HCT116 (cell line): ENCODE measurements around the gene FARSA.
A peak's percentile ranks its signal among the peaks of the same experiment; 100 is the strongest.

ENCODE experiments used
- EZH2 ChIP-seq: fragments of 200-600 bp; sonication (generic); IDR thresholded peaks from 2 replicates; pipeline ENCODE4 v1.6.1; 2017; ENCODE audit warnings: antibody characterized with exemption, mixed run types
- EZH2phosphoT487 ChIP-seq: fragments of 200-600 bp; IDR thresholded peaks from 2 replicates; pipeline ENCODE4 v1.6.1; 2018; ENCODE audit warnings: antibody characterized with exemption, borderline replicate concordance
- JUND ChIP-seq: IDR thresholded peaks from 2 replicates; pipeline ENCODE4 v1.6.1; 2012
- POLR2A ChIP-seq: IDR thresholded peaks from 2 replicates; pipeline ENCODE4 v1.7.0; 2011; ENCODE audit warnings: borderline replicate concordance; ENCODE audit not compliant: insufficient read depth, insufficient read length; ENCODE audit errors: extremely low read depth
- POLR2AphosphoS5 ChIP-seq: IDR thresholded peaks from 2 replicates; pipeline ENCODE4 v1.6.1; 2011; ENCODE audit warnings: mild to moderate bottlenecking, low read depth, low read length, moderate library complexity
- RAD21 ChIP-seq: IDR thresholded peaks from 2 replicates; pipeline ENCODE4 v1.6.1; 2012; ENCODE audit warnings: low read depth, mild to moderate bottlenecking
- SIN3A ChIP-seq: IDR thresholded peaks from 2 replicates; pipeline ENCODE4 v1.6.1; 2012; ENCODE audit warnings: low read depth
- SP1 ChIP-seq: IDR thresholded peaks from 2 replicates; pipeline ENCODE4 v1.6.1; 2012; ENCODE audit warnings: low read depth
- TF ChIP-seq, protein P1 (sequence below), 3 experiments: fragments of 200-600 bp in 1 of 3; sonication (generic) in 1 of 3; IDR thresholded peaks in 2 of 3; conservative IDR thresholded peaks in 1 of 3; 2 replicates each; pipeline ENCODE4 v1.5.1; 2012 to 2017; ENCODE audit warnings: low read depth in 2 of 3, low read length in 2 of 3, antibody characterized with exemption in 1 of 3, borderline replicate concordance in 1 of 3, control low read depth in 1 of 3, mild to moderate bottlenecking in 1 of 3, mixed read lengths in 1 of 3, mixed run types in 1 of 3, moderate library complexity in 1 of 3; ENCODE audit not compliant: insufficient read depth in 1 of 3
- TF ChIP-seq, protein P2 (sequence below): IDR thresholded peaks from 2 replicates; pipeline ENCODE4 v1.6.1; 2012; ENCODE audit warnings: low read depth
- TF ChIP-seq, protein P3 (sequence below): IDR thresholded peaks from 2 replicates; pipeline ENCODE4 v1.6.1; 2012

DNA sequence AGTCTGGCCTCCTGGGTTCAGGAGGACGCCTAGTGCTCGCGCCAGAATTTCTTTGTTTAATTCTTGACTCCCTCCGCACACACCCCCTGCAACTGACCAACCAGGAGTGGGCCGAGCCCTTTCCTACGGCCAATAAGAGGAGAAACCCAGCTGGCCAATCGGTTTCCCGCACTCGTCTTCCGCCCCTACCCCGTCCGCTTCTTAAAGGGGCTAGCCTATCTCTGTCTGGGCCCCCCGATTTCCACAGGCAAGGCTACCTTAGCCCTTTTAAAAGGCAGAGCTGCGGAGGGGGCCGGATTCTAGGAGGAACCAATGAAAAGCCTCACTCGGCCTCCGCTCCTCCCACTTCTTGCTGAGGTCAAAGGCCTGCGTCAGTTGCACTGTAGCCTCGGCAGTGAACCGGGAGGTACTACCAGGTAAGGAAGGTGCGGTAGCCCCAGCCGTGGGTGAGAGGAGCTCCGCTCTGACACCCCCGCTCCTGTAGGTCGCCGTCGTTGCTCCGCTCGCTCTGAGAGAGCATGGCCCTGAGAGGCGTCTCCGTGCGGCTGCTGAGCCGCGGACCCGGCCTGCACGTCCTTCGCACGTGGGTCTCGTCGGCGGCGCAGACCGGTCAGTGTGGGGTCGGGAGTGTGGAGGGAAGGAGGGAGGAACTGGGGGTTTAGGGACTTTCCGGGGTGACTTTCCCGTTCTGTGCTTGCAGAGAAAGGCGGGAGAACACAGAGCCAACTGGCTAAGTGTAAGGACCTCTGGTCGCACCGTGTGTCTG lies 42.5 kb downstream of the FARSA start, which contains the start of gene GCDH:
- peak; percentile 75 for TF ChIP-seq POLR2AphosphoS5
- no peak for TF ChIP-seq RAD21
- TF ChIP-seq, protein P1, sequence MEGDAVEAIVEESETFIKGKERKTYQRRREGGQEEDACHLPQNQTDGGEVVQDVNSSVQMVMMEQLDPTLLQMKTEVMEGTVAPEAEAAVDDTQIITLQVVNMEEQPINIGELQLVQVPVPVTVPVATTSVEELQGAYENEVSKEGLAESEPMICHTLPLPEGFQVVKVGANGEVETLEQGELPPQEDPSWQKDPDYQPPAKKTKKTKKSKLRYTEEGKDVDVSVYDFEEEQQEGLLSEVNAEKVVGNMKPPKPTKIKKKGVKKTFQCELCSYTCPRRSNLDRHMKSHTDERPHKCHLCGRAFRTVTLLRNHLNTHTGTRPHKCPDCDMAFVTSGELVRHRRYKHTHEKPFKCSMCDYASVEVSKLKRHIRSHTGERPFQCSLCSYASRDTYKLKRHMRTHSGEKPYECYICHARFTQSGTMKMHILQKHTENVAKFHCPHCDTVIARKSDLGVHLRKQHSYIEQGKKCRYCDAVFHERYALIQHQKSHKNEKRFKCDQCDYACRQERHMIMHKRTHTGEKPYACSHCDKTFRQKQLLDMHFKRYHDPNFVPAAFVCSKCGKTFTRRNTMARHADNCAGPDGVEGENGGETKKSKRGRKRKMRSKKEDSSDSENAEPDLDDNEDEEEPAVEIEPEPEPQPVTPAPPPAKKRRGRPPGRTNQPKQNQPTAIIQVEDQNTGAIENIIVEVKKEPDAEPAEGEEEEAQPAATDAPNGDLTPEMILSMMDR (IDR thresholded peaks at IDR 0.05 in 2 of 3, conservative IDR thresholded peaks at IDR 0.05 in 1 of 3; ENCODE audit: borderline replicate concordance in 1 of 3, insufficient read depth in 1 of 3, low read depth in 2 of 3, low read length in 2 of 3), result no peak
- TF ChIP-seq JUND, result no peak
- TF ChIP-seq, protein P2, sequence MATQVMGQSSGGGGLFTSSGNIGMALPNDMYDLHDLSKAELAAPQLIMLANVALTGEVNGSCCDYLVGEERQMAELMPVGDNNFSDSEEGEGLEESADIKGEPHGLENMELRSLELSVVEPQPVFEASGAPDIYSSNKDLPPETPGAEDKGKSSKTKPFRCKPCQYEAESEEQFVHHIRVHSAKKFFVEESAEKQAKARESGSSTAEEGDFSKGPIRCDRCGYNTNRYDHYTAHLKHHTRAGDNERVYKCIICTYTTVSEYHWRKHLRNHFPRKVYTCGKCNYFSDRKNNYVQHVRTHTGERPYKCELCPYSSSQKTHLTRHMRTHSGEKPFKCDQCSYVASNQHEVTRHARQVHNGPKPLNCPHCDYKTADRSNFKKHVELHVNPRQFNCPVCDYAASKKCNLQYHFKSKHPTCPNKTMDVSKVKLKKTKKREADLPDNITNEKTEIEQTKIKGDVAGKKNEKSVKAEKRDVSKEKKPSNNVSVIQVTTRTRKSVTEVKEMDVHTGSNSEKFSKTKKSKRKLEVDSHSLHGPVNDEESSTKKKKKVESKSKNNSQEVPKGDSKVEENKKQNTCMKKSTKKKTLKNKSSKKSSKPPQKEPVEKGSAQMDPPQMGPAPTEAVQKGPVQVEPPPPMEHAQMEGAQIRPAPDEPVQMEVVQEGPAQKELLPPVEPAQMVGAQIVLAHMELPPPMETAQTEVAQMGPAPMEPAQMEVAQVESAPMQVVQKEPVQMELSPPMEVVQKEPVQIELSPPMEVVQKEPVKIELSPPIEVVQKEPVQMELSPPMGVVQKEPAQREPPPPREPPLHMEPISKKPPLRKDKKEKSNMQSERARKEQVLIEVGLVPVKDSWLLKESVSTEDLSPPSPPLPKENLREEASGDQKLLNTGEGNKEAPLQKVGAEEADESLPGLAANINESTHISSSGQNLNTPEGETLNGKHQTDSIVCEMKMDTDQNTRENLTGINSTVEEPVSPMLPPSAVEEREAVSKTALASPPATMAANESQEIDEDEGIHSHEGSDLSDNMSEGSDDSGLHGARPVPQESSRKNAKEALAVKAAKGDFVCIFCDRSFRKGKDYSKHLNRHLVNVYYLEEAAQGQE, result no peak
- no peak for TF ChIP-seq POLR2A
- peak; percentile 98 for TF ChIP-seq SIN3A
- TF ChIP-seq EZH2, result no peak
- TF ChIP-seq SP1, result peak; percentile 100
- TF ChIP-seq, protein P3, sequence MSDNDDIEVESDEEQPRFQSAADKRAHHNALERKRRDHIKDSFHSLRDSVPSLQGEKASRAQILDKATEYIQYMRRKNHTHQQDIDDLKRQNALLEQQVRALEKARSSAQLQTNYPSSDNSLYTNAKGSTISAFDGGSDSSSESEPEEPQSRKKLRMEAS, result peak; percentile 94
- TF ChIP-seq EZH2phosphoT487, result no peak
